Measurements from ENCODE around the gene SCYGR5. TPM values are rescaled to one million over a fixed set of nuclear protein-coding genes. Genes with fewer than 3 reads are reported as not detected.

SCYGR5 gene
- total RNA-seq, 1 experiment from 2014 or later, result not detected

DNA sequence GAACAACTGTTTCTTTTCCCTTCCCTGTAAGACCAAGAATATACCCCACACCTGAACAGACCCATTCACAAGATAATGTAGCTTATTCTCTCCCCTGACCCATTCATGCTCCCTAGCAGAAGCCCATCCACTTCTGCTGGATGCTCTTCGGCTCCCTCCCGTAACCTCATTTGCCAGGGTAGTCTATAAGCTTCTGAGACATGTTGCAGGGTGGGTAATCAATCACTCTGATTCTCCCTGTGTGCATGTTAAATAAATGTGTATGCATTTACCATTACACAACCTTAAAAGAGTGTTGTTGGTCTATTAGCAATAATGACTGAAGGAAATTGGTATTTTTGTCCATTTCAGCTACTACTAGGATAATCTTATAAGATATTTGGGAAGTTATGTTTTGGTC is 49.9 kb downstream of the SCYGR5 start:
- no peak for DNase-seq (ENCODE audit: unreplicated experiment)
- Mint-ChIP-seq H3K36me3 (ENCODE audit: insufficient read depth, unreplicated experiment) (no peaks in the 10 kb centered on the region), H3K27ac (ENCODE audit: low read depth, unreplicated experiment) (no peak overlapping the region), H3K9me3 (ENCODE audit: unreplicated experiment) (no peaks in the 10 kb centered on the region), H3K27me3 (ENCODE audit: insufficient read depth, unreplicated experiment) (peaks cover 12% of the 10 kb centered on the region), H3K4me1 (ENCODE audit: insufficient read depth, unreplicated experiment) (no peaks in the 10 kb centered on the region), H3K4me3 (ENCODE audit: unreplicated experiment) (no peak overlapping the region)
- CTCF ChIA-PET, result interaction anchor here (0.6 to 1.1 kb wide), 3 partner anchors 49 to 949 kb away, joined by 3 to 5 read pairs (median 4); no protein-coding TSS in a partner anchor
- POLR2A ChIA-PET, result no interaction called here
- no TSS peak for BruUV-seq (replicated peaks)
- intact Hi-C loops (cut with micrococcal nuclease), result no loop called here
- TF ChIP-seq, protein P1, sequence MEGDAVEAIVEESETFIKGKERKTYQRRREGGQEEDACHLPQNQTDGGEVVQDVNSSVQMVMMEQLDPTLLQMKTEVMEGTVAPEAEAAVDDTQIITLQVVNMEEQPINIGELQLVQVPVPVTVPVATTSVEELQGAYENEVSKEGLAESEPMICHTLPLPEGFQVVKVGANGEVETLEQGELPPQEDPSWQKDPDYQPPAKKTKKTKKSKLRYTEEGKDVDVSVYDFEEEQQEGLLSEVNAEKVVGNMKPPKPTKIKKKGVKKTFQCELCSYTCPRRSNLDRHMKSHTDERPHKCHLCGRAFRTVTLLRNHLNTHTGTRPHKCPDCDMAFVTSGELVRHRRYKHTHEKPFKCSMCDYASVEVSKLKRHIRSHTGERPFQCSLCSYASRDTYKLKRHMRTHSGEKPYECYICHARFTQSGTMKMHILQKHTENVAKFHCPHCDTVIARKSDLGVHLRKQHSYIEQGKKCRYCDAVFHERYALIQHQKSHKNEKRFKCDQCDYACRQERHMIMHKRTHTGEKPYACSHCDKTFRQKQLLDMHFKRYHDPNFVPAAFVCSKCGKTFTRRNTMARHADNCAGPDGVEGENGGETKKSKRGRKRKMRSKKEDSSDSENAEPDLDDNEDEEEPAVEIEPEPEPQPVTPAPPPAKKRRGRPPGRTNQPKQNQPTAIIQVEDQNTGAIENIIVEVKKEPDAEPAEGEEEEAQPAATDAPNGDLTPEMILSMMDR (IDR thresholded peaks at IDR 0.05; ENCODE audit: unreplicated experiment), result no peak

Other genes with a start within 250 kb of the SCYGR5 start
- 74.2 and 86.1 TPM in 2 replicates for gene AGFG1, start 194.6 kb upstream of the SCYGR5 start, total RNA-seq (2022)
- not detected in 2 replicates for gene SCYGR2, start 67.9 kb upstream of the SCYGR5 start, total RNA-seq (2022)
- not detected in 2 replicates for gene SCYGR3, start 52.0 kb upstream of the SCYGR5 start, total RNA-seq (2022)
- not detected in 2 replicates for gene SCYGR4, start 49.3 kb upstream of the SCYGR5 start, total RNA-seq (2022)
- not detected in 2 replicates for gene SLC19A3, start 51.2 kb downstream of the SCYGR5 start, total RNA-seq (2022)
- not detected in 2 replicates for gene SCYGR6, start 58.0 kb downstream of the SCYGR5 start, total RNA-seq (2022)
- gene SCYGR7, start 61.5 kb downstream of the SCYGR5 start, total RNA-seq (2022), result not detected in 2 replicates
- gene SCYGR8, start 79.1 kb downstream of the SCYGR5 start, total RNA-seq (2022), result not detected in 2 replicates
- gene CCL20, start 147.0 kb downstream of the SCYGR5 start, total RNA-seq (2022), result 18.0 and 34.4 TPM in 2 replicates
- 0.64 and 1.1 TPM in 2 replicates for gene DAW1, start 204.8 kb downstream of the SCYGR5 start, total RNA-seq (2022)

All from MCF 10A (cell line).